ENCODE results near the gene IL17RA. TPM values are rescaled to one million over a fixed set of nuclear protein-coding genes. Genes with fewer than 3 reads are reported as not detected.
A peak's percentile ranks its signal among the peaks of the same experiment; 100 is the strongest.

The IL17RA gene
- total RNA-seq, 1 donor from 2014 or later, result 21.5 TPM

DNA sequence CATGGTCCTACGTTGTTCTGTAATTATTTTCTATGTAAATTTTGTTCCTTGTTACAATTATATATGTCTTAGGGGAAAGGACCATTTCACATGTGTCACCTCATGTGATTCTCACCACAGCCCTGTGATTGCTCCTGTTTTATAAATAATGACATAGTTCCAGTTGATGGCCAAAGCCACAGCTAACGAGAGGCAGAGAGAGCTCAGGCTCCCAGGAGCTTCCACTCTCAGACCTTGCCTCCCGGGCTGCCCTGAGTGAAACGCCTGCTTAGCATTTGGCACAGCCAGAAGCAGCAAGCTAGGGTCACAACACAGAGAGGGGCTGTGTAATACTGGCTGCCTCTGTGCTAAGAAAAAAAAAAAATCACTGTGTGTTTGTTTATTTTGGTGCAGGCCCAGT is 30.4 kb downstream of the IL17RA start:
- H3K4me1 Mint-ChIP-seq (ENCODE audit: low read depth, unreplicated experiment), result peaks cover 9% of the 10 kb centered on the region
- no peak for FAIRE-seq
- Histone ChIP-seq H4K20me1 (ENCODE audit: insufficient read depth, low read length) (peaks cover 9% of the 10 kb centered on the region), H3K4me2 (ENCODE audit: low read length) (no peak overlapping the region), H3K36me3 (ENCODE audit: insufficient read depth, low read length) (no peaks in the 10 kb centered on the region), H3K9me3 (ENCODE audit: insufficient read depth, low read depth, low read length) (no peaks in the 10 kb centered on the region), H3K27me3 (ENCODE audit: insufficient read depth, low read length) (peaks cover 6% of the 10 kb centered on the region), H3K4me3 (ENCODE audit: insufficient read depth, low read depth, low read length) (no peak overlapping the region), H3K4me1 (ENCODE audit: insufficient read depth, low read length) (no peaks in the 10 kb centered on the region), H3K9ac (ENCODE audit: low read length) (no peak overlapping the region), H3K79me2 (ENCODE audit: insufficient read depth, low read length) (no peaks in the 10 kb centered on the region), H2AFZ (ENCODE audit: low read depth, low read length) (no peak overlapping the region), H3K27ac (ENCODE audit: low read depth, low read length) (no peak overlapping the region)
- DNase-seq (ENCODE audit: low read depth), result no peak
- no peak overlapping the region for H3K4me3 Mint-ChIP-seq (ENCODE audit: unreplicated experiment)
- TF ChIP-seq EZH2 (IDR thresholded peaks at IDR 0.05; ENCODE audit: insufficient read depth, low read length) (no peak), CTCF (IDR thresholded peaks at IDR 0.05; ENCODE audit: insufficient read depth, low read depth, low read length) (no peak)
- peaks cover 10% of the 10 kb centered on the region for H3K27me3 Mint-ChIP-seq (ENCODE audit: low read depth, unreplicated experiment)
- H3K36me3 Mint-ChIP-seq (ENCODE audit: low read depth, unreplicated experiment), result peaks cover 5% of the 10 kb centered on the region
- H3K9me3 Mint-ChIP-seq (ENCODE audit: unreplicated experiment), result no peaks in the 10 kb centered on the region
- H3K27ac Mint-ChIP-seq (ENCODE audit: unreplicated experiment), result no peak overlapping the region

GRCh38 chr22:17115945-17116565 is 31.3 kb downstream of the IL17RA start:
- no peak overlapping the region for H3K4me3 Mint-ChIP-seq (ENCODE audit: unreplicated experiment)

More at GRCh38 chr22:17115945-17116565, 31.3 kb downstream of the IL17RA start:
- Mint-ChIP-seq H3K9me3 (ENCODE audit: unreplicated experiment) (no peaks in the 10 kb centered on the region), H3K4me1 (ENCODE audit: low read depth, unreplicated experiment) (peaks cover 9% of the 10 kb centered on the region), H3K36me3 (ENCODE audit: low read depth, unreplicated experiment) (peaks cover 3% of the 10 kb centered on the region), H3K27ac (ENCODE audit: unreplicated experiment) (peak overlapping the region; percentile 20), H3K27me3 (ENCODE audit: low read depth, unreplicated experiment) (peaks cover 10% of the 10 kb centered on the region)
- Histone ChIP-seq H2AFZ (ENCODE audit: low read depth, low read length) (no peak overlapping the region), H3K9ac (ENCODE audit: low read length) (no peak overlapping the region), H4K20me1 (ENCODE audit: insufficient read depth, low read length) (peaks cover 9% of the 10 kb centered on the region), H3K9me3 (ENCODE audit: insufficient read depth, low read depth, low read length) (no peaks in the 10 kb centered on the region), H3K36me3 (ENCODE audit: insufficient read depth, low read length) (no peaks in the 10 kb centered on the region), H3K27ac (ENCODE audit: low read depth, low read length) (no peak overlapping the region), H3K79me2 (ENCODE audit: insufficient read depth, low read length) (no peaks in the 10 kb centered on the region), H3K4me3 (ENCODE audit: insufficient read depth, low read depth, low read length) (no peak overlapping the region), H3K4me2 (ENCODE audit: low read length) (no peak overlapping the region), H3K27me3 (ENCODE audit: insufficient read depth, low read length) (peaks cover 6% of the 10 kb centered on the region), H3K4me1 (ENCODE audit: insufficient read depth, low read length) (no peaks in the 10 kb centered on the region)
- no peak for FAIRE-seq
- no peak for DNase-seq (ENCODE audit: low read depth)
- TF ChIP-seq CTCF (IDR thresholded peaks at IDR 0.05; ENCODE audit: insufficient read depth, low read depth, low read length), result no peak
- no peak for TF ChIP-seq EZH2 (IDR thresholded peaks at IDR 0.05; ENCODE audit: insufficient read depth, low read length)

All from astrocyte (in vitro differentiated cells and primary cell).